ENCODE data around the gene FAM20B.
"Not testable (repeated sequence)": the region's sequence is repeated elsewhere in the genome, so short reads cannot be mapped to it uniquely, and the experiment has no call there.

FAM20B gene

GRCh38 chr1:179025125-179025974 lies at the start of gene FAM20B:
Gene FAM20B, plus strand, starts transcription at chr1:179025894. Its CDS starts 17,954 bp downstream, at chr1:179043848.
- peak; percentile 9 for DNase-seq

GRCh38 chr1:178976541-178976940 lies 49.2 kb upstream of the FAM20B start:
- DNase-seq = no peak

- no peak for DNase-seq
Measured at GRCh38 chr1:178986204-178986603, 39.5 kb upstream of the FAM20B start.

GRCh38 chr1:178988198-178988597 lies 37.5 kb upstream of the FAM20B start:
- DNase-seq = not testable (repeated sequence)

- DNase-seq = no peak
Measured at GRCh38 chr1:178993559-178993958, 32.1 kb upstream of the FAM20B start.

- DNase-seq = no peak
Measured at GRCh38 chr1:178997428-178997827, 28.3 kb upstream of the FAM20B start.

- no peak for DNase-seq
Measured at GRCh38 chr1:178998295-178998694, 27.4 kb upstream of the FAM20B start.

- no peak for DNase-seq
Measured at GRCh38 chr1:178999061-178999460, 26.6 kb upstream of the FAM20B start.

GRCh38 chr1:179001451-179001850 lies 24.2 kb upstream of the FAM20B start:
- no peak for DNase-seq

- not testable (repeated sequence) for DNase-seq
Measured at GRCh38 chr1:179002064-179002463, 23.6 kb upstream of the FAM20B start.

GRCh38 chr1:179002552-179003345 lies 22.9 kb upstream of the FAM20B start:
- DNase-seq = no peak

GRCh38 chr1:179003512-179004066 lies 22.1 kb upstream of the FAM20B start:
- no peak for DNase-seq

- DNase-seq = no peak
Measured at GRCh38 chr1:179007233-179007632, 18.5 kb upstream of the FAM20B start.

- no peak for DNase-seq
Measured at GRCh38 chr1:179010671-179011070, 15.0 kb upstream of the FAM20B start.

GRCh38 chr1:179012038-179012437 lies 13.7 kb upstream of the FAM20B start:
- DNase-seq = no peak

GRCh38 chr1:179014123-179014522 lies 11.6 kb upstream of the FAM20B start:
- DNase-seq = no peak

GRCh38 chr1:179015396-179015795 lies 10.3 kb upstream of the FAM20B start:
- DNase-seq = no peak

GRCh38 chr1:179016706-179017382 lies 8.8 kb upstream of the FAM20B start:
- no peak for DNase-seq

- no peak for DNase-seq
Measured at GRCh38 chr1:179017383-179018326, 8.0 kb upstream of the FAM20B start.

GRCh38 chr1:179021873-179022272 lies 3.8 kb upstream of the FAM20B start:
- no peak for DNase-seq

GRCh38 chr1:179023946-179024650 lies 1.6 kb upstream of the FAM20B start:
- no peak for DNase-seq

Measured in NCI-H2029 treated with DMSO at 0.1 percent for 48 hours (cell line).